Superior temporal gyrus (tissue), 1 donor: Measurements from ENCODE around the gene BGN.

ENCODE experiments used
- DNase-seq: peaks from one replicate; pipeline ENCODE4 v3.0.0-alpha.2; 2016; ENCODE audit errors: extremely low spot score

Gene BGN

GRCh38 chrX:153482376-153483015 is 12.3 kb upstream of the BGN start:
- DNase-seq, result no peak

GRCh38 chrX:153485396-153486080 is 9.2 kb upstream of the BGN start:
- no peak for DNase-seq

DNA sequence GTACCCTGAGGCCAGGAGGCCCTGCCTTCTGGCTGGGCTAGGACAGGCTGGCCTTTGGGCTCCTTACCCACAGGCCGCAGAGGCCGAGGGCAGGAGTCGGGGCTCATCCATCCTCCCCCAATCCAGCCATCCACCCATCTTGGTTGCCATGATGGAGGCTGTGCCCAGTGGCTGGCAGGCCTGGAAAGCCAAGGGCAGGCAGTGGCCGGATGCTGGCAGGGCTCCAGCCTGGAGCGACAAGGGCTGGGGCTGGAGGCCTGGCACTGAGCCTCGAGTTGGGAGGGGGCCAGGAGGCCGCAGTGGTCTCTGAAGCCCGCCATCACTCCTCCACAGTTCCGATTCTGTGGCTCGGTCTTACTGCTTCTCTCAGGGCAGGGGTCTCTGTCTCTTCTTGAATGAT is 8.6 kb upstream of the BGN start:
- no peak for DNase-seq

GRCh38 chrX:153487590-153488071 is 7.1 kb upstream of the BGN start:
- DNase-seq, result no peak

GRCh38 chrX:153488231-153488914 is 6.4 kb upstream of the BGN start:
- no peak for DNase-seq

DNA sequence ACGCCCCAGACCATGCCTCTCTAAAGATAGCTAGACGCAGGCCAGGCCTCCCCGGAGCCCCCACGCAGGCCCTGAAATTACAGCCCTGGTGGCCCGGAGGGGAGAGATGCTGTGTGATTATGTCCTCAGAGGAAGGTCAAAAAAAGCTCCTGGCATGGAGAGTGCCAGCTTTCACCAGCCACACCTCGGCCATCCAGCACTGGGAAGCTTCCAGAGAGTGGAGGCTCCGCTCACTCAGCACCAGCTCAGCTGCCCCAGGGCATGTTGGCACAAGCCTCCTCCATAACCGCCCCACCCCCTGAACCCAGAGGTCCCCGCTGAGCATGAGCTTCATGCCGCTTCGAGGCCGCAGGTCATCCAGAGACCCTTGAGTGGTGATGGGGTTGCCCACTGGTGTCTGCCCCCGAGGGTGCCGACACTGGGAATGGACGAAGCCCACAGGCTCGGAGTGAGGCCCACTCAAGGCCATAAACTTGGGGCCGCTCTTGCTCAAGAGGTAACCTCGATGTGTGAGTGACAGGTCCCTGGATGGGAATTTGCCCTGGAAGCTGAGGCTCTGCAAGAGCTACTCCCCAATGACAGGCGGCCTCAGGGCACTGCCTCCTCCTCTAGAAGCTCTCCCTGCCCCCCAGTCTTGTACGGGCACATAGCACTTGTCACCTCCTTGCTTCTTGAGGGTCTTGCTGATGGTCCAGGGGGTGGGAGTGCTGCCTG is 4.4 kb upstream of the BGN start:
- no peak for DNase-seq

- DNase-seq, result no peak
Observed at GRCh38 chrX:153491351-153491914, 3.3 kb upstream of the BGN start.

GRCh38 chrX:153491918-153492317 is 2.9 kb upstream of the BGN start:
- DNase-seq, result no peak

DNA sequence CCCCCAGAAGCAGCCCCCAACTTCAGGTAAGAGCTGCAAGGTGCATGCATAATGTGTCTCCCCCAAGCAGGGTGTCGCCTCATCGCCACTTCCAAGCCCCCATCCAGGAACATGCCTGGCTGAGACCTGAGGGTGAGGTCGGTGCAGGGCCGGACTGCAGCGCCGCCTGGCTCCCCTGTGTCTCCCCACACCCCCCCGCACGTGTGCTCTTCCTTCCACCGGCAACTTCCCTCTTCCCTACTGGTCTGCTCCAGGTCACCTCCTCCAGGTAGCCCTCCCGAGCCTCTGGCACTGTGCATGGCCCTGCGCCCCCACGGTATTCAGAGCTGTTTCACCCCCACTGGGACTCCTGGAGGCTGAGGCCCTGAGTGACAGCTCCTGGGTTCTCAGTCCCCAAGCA is 2.2 kb upstream of the BGN start:
- no peak for DNase-seq

- no peak for DNase-seq
Observed at GRCh38 chrX:153493085-153493484, 1.7 kb upstream of the BGN start.

GRCh38 chrX:153494061-153494460 is 719 bp upstream of the BGN start:
- no peak for DNase-seq

- no peak for DNase-seq
Observed at GRCh38 chrX:153495362-153495751, 577 bp downstream of the BGN start.

DNA sequence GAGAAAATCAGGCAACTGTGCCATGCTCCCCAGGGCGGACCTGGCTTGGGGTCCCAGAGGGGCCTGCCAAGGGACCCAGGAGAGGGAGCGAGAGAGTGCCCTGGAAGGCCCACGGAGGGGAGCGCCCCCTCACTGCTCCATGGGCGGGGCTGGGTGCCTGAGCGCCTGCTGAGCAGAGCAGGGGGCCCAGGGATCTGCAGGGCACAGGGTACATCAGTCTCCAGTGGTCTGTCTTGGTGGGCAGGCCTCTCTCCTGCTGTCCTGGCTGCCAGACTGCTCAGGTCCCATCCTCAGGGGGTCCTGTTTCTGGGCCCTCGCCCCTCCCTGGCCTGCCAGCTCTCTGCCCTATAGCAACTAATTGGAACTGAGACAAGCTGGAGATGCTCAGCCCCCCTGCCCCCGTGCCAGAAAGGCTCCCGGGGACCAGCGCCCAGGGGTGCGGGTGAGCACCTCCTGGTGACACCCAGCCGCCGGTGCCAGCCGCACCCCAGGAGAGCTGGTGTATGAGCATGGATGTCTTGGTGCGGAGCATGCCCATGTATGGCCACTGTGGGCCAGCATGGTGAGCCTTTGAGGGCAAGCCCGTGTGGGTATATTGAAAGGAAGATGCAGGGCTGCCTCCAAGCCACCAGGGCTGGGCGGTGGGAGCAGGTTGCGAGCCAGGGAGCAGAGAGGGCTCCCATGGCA is 1.3 kb downstream of the BGN start:
- DNase-seq, result no peak

- no peak for DNase-seq
Observed at GRCh38 chrX:153496590-153496959, 1.8 kb downstream of the BGN start.

DNA sequence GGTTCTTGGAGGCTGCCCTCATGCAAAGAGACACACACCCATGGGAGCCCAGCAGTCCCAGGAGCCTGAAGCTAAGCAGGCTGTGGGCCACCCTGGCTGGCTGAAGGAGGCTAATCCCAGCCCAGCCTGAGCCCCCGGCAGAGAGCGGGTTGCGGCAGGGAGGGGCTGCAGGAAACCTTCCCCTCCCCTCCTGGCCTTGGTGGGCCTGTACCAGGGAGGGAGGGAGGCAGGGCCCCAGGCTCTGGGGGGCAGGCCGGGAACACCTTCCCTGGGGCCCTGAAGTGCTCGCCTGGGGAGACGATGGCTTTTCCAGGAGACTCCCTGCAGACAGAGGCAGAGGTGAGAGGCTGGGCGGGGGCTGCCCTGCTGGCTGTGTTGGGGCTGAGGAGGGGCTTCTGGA is 3.7 kb downstream of the BGN start:
- DNase-seq, result no peak

DNA sequence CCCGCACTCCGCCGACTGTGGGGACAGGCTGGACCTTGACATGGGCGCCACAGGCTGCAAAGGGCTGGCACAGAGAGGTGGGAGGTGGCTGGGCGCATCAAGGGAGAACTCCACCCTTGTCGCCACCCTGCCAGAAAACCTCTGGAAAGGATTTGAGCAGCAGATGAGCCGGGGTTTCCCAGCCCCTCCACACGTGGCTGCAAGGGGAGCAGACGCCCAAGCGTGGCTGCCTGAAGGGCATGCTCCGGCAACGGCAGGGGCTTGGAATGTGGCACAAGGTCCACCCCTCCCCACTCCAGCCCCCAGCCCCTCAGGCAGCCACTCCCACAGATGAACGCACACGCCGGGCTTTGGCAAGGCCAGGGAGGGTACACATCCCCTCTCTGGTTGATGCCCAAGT is 4.6 kb downstream of the BGN start:
- no peak for DNase-seq

DNA sequence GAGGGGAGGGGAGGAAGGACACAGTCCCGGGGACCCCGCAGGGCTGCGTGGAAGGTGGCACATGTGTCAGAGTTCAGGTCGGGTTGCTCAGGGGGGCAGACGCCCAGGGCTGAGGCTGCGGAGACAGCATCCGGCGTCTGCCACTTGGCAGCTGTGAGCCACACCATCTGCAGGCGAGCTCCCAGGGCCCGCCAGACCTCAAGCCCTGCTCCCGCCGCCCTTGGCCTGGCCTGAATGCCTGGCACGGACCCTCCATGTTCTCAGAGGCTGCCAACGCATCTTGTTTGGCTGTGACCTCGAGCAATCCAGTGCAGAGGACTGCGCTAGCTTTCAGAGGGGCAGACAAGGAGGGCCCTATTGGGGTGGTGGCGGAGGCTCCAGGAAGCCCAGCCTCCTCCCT is 5.1 kb downstream of the BGN start:
- DNase-seq, result peak; percentile 63

DNA sequence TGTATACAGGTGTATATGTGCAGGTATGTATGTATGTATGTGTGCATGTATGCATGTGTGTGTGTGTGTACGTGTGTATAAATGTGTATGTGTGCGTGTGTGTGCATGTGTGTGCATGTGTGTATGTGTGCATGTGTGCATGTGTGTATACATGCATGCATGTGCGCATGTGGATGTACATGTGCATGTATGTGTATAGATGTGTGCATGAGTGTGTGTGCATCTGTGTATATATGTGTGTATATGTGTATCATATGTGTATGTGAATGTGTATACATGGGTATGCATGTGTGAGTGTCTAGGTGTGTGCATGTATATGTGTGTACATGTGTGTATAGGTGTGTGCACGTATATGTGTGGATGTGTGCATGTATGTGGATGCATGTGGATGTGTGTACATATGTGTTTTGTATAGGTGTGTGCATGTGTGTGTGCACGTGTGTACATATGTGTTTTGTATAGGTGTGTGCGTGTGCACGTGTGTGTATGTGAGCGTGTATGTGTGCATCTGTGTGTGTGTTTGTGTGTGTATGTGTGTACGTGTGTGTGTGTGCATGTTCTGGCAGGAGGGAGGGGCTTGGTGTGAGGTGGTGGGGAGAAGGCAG is 6.0 kb downstream of the BGN start:
- no peak for DNase-seq

- no peak for DNase-seq
Observed at GRCh38 chrX:153501530-153501929, 6.8 kb downstream of the BGN start.

DNA sequence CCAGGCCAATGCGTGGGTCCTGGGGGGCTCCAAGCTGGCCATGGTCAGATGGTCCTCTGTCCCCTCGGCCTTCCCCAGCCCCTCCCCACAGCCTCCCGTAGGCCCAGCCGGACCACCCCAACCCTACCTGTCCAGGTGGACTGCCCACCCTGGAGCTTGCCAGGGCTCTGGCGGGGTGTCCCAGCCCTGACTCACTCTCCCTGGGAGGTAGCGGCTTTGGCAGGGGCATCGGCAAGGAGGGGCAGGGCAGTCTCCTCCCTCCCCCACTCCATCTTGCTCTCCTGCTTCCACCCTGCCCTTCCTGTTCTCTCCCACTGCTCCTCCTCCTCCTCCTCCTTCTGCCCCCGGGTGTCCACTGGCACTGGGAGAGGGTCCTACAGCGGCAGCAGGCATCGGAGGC is 7.4 kb downstream of the BGN start:
- DNase-seq, result no peak

GRCh38 chrX:153502796-153503195 is 8.0 kb downstream of the BGN start:
- DNase-seq, result no peak
